GM23338 (cell line): ENCODE data around the gene KLHL25. TPM values are rescaled to one million over a fixed set of nuclear protein-coding genes. Genes with fewer than 3 reads are reported as not detected.

Experiments
- ATAC-seq: fragments of 200-7000 bp; cut with Tn5 transposase; 3 replicates; pipeline ENCODE4 v1.9.1; 2020
- DNase-seq: peaks from one replicate; pipeline ENCODE4 v3.0.0-alpha.2; 2015; ENCODE audit warnings: low spot score
- H2AFZ ChIP-seq: fragments of 200-600 bp; sonication (generic); 2 replicates; pipeline ENCODE4 v1.8.0; 2016; ENCODE audit warnings: antibody characterized with exemption, mild to moderate bottlenecking, moderate library complexity
- H3F3A ChIP-seq: fragments of 200-600 bp; sonication (generic); replicated peaks from 2 replicates; pipeline ENCODE4 v1.8.0; 2017; ENCODE audit warnings: antibody characterized with exemption, mixed run types, low read depth
- H3K27ac ChIP-seq: fragments of 200-600 bp; sonication (generic); 2 replicates; pipeline ENCODE4 v1.6.1; 2016; ENCODE audit warnings: low read depth
- H3K27me3 ChIP-seq: fragments of 200-600 bp; sonication (generic); 2 replicates; pipeline ENCODE4 v1.8.0; 2016; ENCODE audit warnings: mild to moderate bottlenecking, mixed run types, moderate library complexity; ENCODE audit not compliant: insufficient read depth
- H3K36me3 ChIP-seq: fragments of 200-600 bp; sonication (generic); 2 replicates; pipeline ENCODE4 v1.8.0; 2016; ENCODE audit warnings: mild to moderate bottlenecking; ENCODE audit not compliant: insufficient read depth
- H3K4me1 ChIP-seq: fragments of 200-600 bp; sonication (generic); 2 replicates; pipeline ENCODE4 v1.8.0; 2016; ENCODE audit warnings: mild to moderate bottlenecking, moderate library complexity; ENCODE audit not compliant: insufficient read depth
- H3K4me2 ChIP-seq: fragments of 200-600 bp; sonication (generic); 2 replicates; pipeline ENCODE4 v1.7.1; 2017; ENCODE audit warnings: mixed run types
- H3K4me3 ChIP-seq: fragments of 200-600 bp; sonication (generic); 2 replicates; pipeline ENCODE4 v1.6.1; 2016; ENCODE audit warnings: mixed run types
- H3K79me2 ChIP-seq: fragments of 200-600 bp; sonication (generic); replicated peaks from 2 replicates; pipeline ENCODE4 v1.8.0; 2017; ENCODE audit warnings: mild to moderate bottlenecking; ENCODE audit not compliant: insufficient read depth
- H3K9me2 ChIP-seq: fragments of 200-600 bp; sonication (generic); 2 replicates; pipeline ENCODE4 v1.8.0; 2017; ENCODE audit not compliant: insufficient read depth
- H4K20me1 ChIP-seq: fragments of 200-600 bp; sonication (generic); replicated peaks from 2 replicates; pipeline ENCODE4 v1.8.0; 2017; ENCODE audit warnings: mild to moderate bottlenecking; ENCODE audit not compliant: insufficient read depth
- H3K27ac Mint-ChIP-seq: 2 replicates; pipeline ENCODE4 v1.8.0; 2020; ENCODE audit warnings: inconsistent platforms, mild to moderate bottlenecking, moderate library complexity, mixed read lengths
- H3K27me3 Mint-ChIP-seq: 3 replicates; pipeline ENCODE4 v1.8.0; 2022; ENCODE audit warnings: low read depth, mild to moderate bottlenecking, moderate library complexity, mixed read lengths, inconsistent platforms; ENCODE audit not compliant: insufficient read depth, poor library complexity
- H3K36me3 Mint-ChIP-seq: 3 replicates; pipeline ENCODE4 v1.8.0; 2021; ENCODE audit warnings: low read depth, mild to moderate bottlenecking, inconsistent platforms, moderate library complexity, mixed read lengths
- H3K4me1 Mint-ChIP-seq: 3 replicates; pipeline ENCODE4 v1.8.0; 2020; ENCODE audit warnings: mild to moderate bottlenecking, inconsistent platforms, mixed read lengths
- H3K4me3 Mint-ChIP-seq: 3 replicates; pipeline ENCODE4 v1.8.0; 2021; ENCODE audit warnings: moderate library complexity, mild to moderate bottlenecking, inconsistent platforms, mixed read lengths
- H3K9me3 Mint-ChIP-seq: 3 replicates; pipeline ENCODE4 v1.8.0; 2020; ENCODE audit warnings: moderate library complexity, mild to moderate bottlenecking, inconsistent platforms, mixed read lengths
- CREB1 ChIP-seq: fragments of 250-450 bp; sonication (Bioruptor Pico); IDR thresholded peaks from 2 replicates; pipeline ENCODE4 v1.5.0; 2020; ENCODE audit warnings: low read depth, mild to moderate bottlenecking, moderate library complexity
- JUNB ChIP-seq: IDR thresholded peaks from one replicate; pipeline ENCODE4 v1.6.1; 2016; ENCODE audit warnings: antibody characterized with exemption; ENCODE audit not compliant: unreplicated experiment
- STAT1 ChIP-seq: IDR thresholded peaks from one replicate; pipeline ENCODE4 v1.6.1; 2016; ENCODE audit warnings: antibody characterized with exemption; ENCODE audit not compliant: unreplicated experiment
- ZNF114 ChIP-seq: fragments of 250-450 bp; sonication (Bioruptor Pico); IDR thresholded peaks from 2 replicates; pipeline ENCODE4 v1.5.0; 2020; ENCODE audit warnings: mild to moderate bottlenecking, moderate library complexity
- ZNF331 ChIP-seq: fragments of 250-450 bp; sonication (Bioruptor Pico); IDR thresholded peaks from 2 replicates; pipeline ENCODE4 v1.5.0; 2020; ENCODE audit warnings: low read depth, mild to moderate bottlenecking, moderate library complexity
- polyA plus RNA-seq: library from polyadenylated mRNA; unstranded; fragments of >200 nt; fragmentation: Nextera tagmentation; extraction: Ambion mirVana; gene quantifications from 2 replicates; pipeline ENCODE4 v1.2.1, GENCODE V29; 2016
- total RNA-seq: library from RNA; depleted of rRNA; stranded (reverse); fragments of >200 nt; shearing (Covaris generic); gene quantifications from 2 replicates; pipeline ENCODE4 v1.2.3, GENCODE V29; 2014
- TF ChIP-seq, protein P1 (sequence below): IDR thresholded peaks from one replicate; pipeline ENCODE4 v1.6.1; 2018; ENCODE audit warnings: antibody characterized with exemption; ENCODE audit not compliant: unreplicated experiment
- TF ChIP-seq, protein P2 (sequence below): fragments of 250-450 bp; sonication (Bioruptor Pico); IDR thresholded peaks from 2 replicates; pipeline ENCODE4 v1.5.0; 2020; ENCODE audit warnings: mild to moderate bottlenecking, moderate library complexity

Gene KLHL25
- total and polyA plus RNA-seq, 2 experiments from 2014 or later = 5.2 to 28.5 TPM

DNA sequence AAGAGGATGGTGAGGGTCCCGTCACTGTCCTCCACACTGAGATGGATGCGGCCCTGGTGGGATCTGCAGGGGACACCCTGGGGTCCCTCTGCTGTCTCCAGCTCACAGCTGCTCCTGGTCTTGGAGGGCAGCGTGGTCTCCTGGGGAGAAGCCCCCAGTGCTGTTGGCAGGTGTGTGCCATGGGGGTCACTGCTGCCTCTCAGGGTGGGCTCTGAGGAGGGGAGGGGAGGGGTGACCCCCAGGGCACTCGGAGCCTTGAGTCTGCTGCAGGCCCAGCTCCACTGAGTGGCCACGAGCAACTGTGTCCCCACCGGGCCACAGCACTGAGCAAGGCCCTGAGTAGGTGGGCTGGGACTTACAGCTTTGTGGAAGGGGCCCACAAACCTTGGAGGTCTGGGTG, 34.7 kb downstream of the KLHL25 start:
- no peak overlapping the region for H3K27ac Mint-ChIP-seq
- Histone ChIP-seq H3K27me3 (no peaks in the 10 kb centered on the region), H3K9me2 (no peaks in the 10 kb centered on the region), H2AFZ (no peak overlapping the region), H3K79me2 (peaks cover 10% of the 10 kb centered on the region; the same call in 1 of the 2 replicates), H3F3A (no peaks in the 10 kb centered on the region), H3K4me3 (no peak overlapping the region), H3K36me3 (no peaks in the 10 kb centered on the region; the same call in 1 of the 2 replicates), H4K20me1 (no peaks in the 10 kb centered on the region), H3K4me2 (no peak overlapping the region), H3K27ac (no peak overlapping the region), H3K4me1 (no peaks in the 10 kb centered on the region)
- H3K27me3 Mint-ChIP-seq = peaks cover 2% of the 10 kb centered on the region
- ATAC-seq (no peak), DNase-seq (no peak)
- H3K4me1 Mint-ChIP-seq = peaks cover 16% of the 10 kb centered on the region
- no peaks in the 10 kb centered on the region for H3K9me3 Mint-ChIP-seq
- TF ChIP-seq ZNF331 (no peak), ZNF114 (CRISPR knock-in tag) (no peak), CREB1 (CRISPR knock-in tag) (no peak), JUNB (no peak), STAT1 (no peak)
- TF ChIP-seq, protein P1, sequence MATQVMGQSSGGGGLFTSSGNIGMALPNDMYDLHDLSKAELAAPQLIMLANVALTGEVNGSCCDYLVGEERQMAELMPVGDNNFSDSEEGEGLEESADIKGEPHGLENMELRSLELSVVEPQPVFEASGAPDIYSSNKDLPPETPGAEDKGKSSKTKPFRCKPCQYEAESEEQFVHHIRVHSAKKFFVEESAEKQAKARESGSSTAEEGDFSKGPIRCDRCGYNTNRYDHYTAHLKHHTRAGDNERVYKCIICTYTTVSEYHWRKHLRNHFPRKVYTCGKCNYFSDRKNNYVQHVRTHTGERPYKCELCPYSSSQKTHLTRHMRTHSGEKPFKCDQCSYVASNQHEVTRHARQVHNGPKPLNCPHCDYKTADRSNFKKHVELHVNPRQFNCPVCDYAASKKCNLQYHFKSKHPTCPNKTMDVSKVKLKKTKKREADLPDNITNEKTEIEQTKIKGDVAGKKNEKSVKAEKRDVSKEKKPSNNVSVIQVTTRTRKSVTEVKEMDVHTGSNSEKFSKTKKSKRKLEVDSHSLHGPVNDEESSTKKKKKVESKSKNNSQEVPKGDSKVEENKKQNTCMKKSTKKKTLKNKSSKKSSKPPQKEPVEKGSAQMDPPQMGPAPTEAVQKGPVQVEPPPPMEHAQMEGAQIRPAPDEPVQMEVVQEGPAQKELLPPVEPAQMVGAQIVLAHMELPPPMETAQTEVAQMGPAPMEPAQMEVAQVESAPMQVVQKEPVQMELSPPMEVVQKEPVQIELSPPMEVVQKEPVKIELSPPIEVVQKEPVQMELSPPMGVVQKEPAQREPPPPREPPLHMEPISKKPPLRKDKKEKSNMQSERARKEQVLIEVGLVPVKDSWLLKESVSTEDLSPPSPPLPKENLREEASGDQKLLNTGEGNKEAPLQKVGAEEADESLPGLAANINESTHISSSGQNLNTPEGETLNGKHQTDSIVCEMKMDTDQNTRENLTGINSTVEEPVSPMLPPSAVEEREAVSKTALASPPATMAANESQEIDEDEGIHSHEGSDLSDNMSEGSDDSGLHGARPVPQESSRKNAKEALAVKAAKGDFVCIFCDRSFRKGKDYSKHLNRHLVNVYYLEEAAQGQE = no peak
- H3K36me3 Mint-ChIP-seq = peaks cover 23% of the 10 kb centered on the region
- no peak overlapping the region for H3K4me3 Mint-ChIP-seq

DNA sequence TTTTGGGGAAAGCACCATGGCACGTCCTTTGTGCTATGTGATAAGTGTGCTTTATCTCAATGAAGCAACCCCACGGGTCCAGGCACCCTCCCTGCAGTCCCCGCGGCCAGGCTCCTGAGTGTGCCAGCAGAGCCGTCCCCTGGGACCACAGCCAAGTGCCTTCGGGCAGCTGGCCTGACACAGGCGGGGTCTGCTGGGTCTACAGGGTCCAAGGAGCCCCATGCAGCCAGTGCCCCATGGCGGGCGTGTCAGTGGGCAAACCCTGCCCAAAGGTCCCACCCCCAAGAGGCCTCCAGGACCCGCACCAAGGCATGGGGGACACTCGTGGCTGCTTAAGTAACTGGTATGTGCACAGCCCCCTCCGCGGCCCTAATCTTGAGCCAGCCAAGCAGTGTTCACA, 35.3 kb downstream of the KLHL25 start:
- Histone ChIP-seq H3K36me3 (no peaks in the 10 kb centered on the region; the same call in 1 of the 2 replicates), H3K4me1 (no peaks in the 10 kb centered on the region)
- no peak for ATAC-seq
- TF ChIP-seq, protein P2, sequence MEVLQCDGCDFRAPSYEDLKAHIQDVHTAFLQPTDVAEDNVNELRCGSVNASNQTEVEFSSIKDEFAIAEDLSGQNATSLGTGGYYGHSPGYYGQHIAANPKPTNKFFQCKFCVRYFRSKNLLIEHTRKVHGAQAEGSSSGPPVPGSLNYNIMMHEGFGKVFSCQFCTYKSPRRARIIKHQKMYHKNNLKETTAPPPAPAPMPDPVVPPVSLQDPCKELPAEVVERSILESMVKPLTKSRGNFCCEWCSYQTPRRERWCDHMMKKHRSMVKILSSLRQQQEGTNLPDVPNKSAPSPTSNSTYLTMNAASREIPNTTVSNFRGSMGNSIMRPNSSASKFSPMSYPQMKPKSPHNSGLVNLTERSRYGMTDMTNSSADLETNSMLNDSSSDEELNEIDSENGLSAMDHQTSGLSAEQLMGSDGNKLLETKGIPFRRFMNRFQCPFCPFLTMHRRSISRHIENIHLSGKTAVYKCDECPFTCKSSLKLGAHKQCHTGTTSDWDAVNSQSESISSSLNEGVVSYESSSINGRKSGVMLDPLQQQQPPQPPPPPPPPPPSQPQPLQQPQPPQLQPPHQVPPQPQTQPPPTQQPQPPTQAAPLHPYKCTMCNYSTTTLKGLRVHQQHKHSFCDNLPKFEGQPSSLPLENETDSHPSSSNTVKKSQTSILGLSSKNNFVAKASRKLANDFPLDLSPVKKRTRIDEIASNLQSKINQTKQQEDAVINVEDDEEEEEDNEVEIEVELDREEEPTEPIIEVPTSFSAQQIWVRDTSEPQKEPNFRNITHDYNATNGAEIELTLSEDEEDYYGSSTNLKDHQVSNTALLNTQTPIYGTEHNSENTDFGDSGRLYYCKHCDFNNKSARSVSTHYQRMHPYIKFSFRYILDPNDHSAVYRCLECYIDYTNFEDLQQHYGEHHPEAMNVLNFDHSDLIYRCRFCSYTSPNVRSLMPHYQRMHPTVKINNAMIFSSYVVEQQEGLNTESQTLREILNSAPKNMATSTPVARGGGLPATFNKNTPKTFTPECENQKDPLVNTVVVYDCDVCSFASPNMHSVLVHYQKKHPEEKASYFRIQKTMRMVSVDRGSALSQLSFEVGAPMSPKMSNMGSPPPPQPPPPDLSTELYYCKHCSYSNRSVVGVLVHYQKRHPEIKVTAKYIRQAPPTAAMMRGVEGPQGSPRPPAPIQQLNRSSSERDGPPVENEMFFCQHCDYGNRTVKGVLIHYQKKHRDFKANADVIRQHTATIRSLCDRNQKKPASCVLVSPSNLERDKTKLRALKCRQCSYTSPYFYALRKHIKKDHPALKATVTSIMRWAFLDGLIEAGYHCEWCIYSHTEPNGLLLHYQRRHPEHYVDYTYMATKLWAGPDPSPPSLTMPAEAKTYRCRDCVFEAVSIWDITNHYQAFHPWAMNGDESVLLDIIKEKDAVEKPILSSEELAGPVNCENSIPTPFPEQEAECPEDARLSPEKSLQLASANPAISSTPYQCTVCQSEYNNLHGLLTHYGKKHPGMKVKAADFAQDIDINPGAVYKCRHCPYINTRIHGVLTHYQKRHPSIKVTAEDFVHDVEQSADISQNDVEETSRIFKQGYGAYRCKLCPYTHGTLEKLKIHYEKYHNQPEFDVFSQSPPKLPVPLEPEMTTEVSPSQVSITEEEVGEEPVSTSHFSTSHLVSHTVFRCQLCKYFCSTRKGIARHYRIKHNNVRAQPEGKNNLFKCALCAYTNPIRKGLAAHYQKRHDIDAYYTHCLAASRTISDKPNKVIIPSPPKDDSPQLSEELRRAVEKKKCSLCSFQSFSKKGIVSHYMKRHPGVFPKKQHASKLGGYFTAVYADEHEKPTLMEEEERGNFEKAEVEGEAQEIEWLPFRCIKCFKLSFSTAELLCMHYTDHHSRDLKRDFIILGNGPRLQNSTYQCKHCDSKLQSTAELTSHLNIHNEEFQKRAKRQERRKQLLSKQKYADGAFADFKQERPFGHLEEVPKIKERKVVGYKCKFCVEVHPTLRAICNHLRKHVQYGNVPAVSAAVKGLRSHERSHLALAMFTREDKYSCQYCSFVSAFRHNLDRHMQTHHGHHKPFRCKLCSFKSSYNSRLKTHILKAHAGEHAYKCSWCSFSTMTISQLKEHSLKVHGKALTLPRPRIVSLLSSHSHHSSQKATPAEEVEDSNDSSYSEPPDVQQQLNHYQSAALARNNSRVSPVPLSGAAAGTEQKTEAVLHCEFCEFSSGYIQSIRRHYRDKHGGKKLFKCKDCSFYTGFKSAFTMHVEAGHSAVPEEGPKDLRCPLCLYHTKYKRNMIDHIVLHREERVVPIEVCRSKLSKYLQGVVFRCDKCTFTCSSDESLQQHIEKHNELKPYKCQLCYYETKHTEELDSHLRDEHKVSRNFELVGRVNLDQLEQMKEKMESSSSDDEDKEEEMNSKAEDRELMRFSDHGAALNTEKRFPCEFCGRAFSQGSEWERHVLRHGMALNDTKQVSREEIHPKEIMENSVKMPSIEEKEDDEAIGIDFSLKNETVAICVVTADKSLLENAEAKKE (CRISPR knock-in tag) = no peak
- TF ChIP-seq, protein P1 = no peak
- TF ChIP-seq STAT1 (no peak), ZNF331 (no peak)

More for the DNA sequence above, 35.3 kb downstream of the KLHL25 start:
- no peak overlapping the region for H3K27ac ChIP-seq
- H3F3A ChIP-seq = no peaks in the 10 kb centered on the region
- H2AFZ ChIP-seq = no peak overlapping the region
- Mint-ChIP-seq H3K36me3 (peaks cover 28% of the 10 kb centered on the region), H3K4me3 (no peak overlapping the region), H3K27ac (no peak overlapping the region), H3K27me3 (peaks cover 2% of the 10 kb centered on the region), H3K4me1 (peaks cover 17% of the 10 kb centered on the region), H3K9me3 (no peaks in the 10 kb centered on the region)
- H3K4me3 ChIP-seq = no peak overlapping the region
- H3K9me2 ChIP-seq = no peaks in the 10 kb centered on the region
- 0 out of 2 replicates have a peak, but pooled peaks cover 3% of the 10 kb centered on the region for H3K79me2 ChIP-seq
- no peaks in the 10 kb centered on the region for H4K20me1 ChIP-seq
- DNase-seq = no peak
- no peaks in the 10 kb centered on the region for H3K27me3 ChIP-seq
- no peak overlapping the region for H3K4me2 ChIP-seq
